ENCODE data around the gene GPR17. TPM values are rescaled to one million over a fixed set of nuclear protein-coding genes. Genes with fewer than 3 reads are reported as not detected.

The GPR17 gene
- total RNA-seq, 1 donor from 2014 or later, result not detected

DNA sequence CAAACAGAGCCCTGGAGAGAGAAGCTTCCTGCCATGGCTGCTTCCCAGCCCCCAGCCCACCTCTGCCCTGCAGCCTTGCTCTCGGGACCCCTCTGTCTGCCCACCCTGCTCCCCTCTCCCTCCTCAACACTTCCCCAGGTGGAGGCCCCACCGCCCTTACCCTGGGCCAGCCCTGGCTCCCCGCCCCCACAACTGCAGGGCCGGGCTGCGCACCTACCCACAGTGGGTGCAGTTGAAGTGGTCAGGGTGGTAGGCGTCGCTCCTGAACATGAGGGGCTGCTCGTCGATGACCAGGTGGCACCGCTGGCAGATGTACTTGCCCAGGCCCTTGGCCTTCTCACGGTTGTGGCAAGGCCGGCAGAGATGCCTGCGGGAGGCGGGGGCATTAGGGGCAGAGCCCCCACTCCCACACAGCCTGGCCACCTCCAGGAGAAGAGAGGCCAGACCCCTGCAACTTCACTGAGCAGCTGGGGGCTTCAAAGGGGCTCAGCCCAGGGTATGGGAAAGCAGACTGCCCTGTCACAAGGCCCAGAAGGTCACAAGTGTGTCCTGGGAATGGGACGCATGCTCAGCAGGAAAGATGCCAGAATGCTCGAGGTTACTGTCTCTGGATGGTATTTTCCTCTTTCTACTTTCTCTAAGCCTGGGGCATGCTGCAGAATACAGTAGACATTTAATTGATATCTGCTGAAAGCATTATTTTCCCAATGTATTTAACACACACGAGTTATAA is 3.1 kb upstream of the GPR17 start:
- Mint-ChIP-seq H3K27ac (ENCODE audit: unreplicated experiment) (peak overlapping the region; percentile 50), H3K9me3 (ENCODE audit: unreplicated experiment) (no peaks in the 10 kb centered on the region), H3K27me3 (ENCODE audit: unreplicated experiment) (no peaks in the 10 kb centered on the region), H3K4me1 (ENCODE audit: unreplicated experiment) (peaks cover 36% of the 10 kb centered on the region), H3K4me3 (ENCODE audit: unreplicated experiment) (no peak overlapping the region), H3K36me3 (ENCODE audit: unreplicated experiment) (no peaks in the 10 kb centered on the region)
- TF ChIP-seq, protein P1, sequence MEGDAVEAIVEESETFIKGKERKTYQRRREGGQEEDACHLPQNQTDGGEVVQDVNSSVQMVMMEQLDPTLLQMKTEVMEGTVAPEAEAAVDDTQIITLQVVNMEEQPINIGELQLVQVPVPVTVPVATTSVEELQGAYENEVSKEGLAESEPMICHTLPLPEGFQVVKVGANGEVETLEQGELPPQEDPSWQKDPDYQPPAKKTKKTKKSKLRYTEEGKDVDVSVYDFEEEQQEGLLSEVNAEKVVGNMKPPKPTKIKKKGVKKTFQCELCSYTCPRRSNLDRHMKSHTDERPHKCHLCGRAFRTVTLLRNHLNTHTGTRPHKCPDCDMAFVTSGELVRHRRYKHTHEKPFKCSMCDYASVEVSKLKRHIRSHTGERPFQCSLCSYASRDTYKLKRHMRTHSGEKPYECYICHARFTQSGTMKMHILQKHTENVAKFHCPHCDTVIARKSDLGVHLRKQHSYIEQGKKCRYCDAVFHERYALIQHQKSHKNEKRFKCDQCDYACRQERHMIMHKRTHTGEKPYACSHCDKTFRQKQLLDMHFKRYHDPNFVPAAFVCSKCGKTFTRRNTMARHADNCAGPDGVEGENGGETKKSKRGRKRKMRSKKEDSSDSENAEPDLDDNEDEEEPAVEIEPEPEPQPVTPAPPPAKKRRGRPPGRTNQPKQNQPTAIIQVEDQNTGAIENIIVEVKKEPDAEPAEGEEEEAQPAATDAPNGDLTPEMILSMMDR (IDR thresholded peaks at IDR 0.05), result no peak
- no peak for DNase-seq (ENCODE audit: extremely low spot score, unreplicated experiment)

DNA sequence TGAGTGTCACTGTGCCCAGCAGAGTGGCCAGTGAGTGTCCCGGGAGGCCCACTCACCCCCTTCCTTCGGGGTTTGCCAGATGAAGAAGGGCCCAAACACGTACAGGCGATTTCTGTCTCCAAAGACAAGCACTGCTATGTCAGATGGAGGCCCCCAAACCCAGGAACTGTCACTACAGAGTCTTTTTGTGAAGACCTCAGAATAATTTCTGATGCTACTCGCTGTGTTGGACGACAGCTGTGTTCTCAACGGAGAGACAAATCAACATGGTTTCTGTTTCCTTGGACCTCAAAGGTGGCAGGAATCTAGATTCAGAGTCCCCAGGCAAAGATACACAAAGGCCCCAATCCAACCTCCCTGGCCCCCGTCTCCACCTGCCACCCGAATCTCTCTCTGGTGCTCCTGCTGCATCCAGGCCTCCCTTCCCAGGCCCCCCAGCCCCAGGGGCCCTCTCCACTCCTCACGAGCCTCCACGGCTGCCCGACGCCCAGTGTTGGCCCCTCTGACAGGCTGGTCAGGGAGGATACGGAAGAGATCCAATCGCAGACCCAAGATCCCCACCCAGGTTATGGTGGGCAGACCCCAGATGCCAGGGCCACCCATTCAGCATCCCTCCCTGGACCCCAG is 2.4 kb upstream of the GPR17 start:
- Mint-ChIP-seq H3K27me3 (ENCODE audit: unreplicated experiment) (no peaks in the 10 kb centered on the region), H3K4me3 (ENCODE audit: unreplicated experiment) (no peak overlapping the region), H3K27ac (ENCODE audit: unreplicated experiment) (peak overlapping the region; percentile 50), H3K4me1 (ENCODE audit: unreplicated experiment) (peaks cover 37% of the 10 kb centered on the region), H3K36me3 (ENCODE audit: unreplicated experiment) (no peaks in the 10 kb centered on the region), H3K9me3 (ENCODE audit: unreplicated experiment) (no peaks in the 10 kb centered on the region)
- TF ChIP-seq, protein P1 (IDR thresholded peaks at IDR 0.05), result no peak
- no peak for DNase-seq (ENCODE audit: extremely low spot score, unreplicated experiment)

DNA sequence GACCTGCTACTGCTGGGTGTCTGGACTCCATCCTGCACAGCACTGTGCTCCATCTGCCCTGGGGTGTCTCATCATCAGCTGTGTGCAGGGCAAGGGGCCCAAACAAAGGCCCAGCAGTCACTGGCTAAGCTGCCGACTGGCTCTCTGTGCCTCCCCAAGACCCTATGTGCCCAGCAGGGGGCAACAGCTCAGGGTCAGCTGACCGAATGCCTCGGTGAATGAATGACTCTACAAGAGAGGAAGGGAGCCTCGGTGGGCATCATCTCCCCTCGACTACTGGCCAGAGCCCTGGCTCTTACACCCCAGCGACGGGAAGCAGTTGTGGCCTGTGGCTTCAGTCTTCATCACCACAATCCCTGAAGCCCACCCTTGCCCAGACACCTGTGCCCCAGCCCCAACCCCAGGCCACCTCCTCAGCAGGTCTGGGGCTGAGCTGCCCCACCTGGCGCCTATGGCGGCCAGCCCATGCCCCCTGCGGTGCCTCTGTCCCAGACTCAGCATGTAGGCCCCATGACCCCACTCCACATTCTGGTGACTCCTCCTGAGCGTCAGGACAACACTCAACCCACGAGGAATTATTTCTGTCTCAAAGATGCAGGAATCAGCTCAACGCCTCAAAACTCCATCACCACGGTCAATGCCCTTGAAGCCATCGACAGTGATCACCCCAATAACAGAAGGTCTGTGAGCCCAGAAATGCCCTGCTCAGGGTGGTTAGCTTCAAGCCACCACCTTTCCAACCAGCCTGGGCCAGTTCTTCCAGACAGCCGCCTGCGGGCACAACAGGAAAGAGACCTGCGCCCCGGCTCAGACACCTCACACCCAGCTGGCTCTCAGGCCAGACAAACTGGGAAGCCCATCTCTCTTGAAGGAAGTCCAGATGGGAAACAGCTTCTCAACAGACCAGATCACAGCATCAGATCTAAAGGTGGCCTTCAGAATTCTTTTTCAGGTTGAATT is 1.6 kb upstream of the GPR17 start:
- no peak overlapping the region for H3K27ac Mint-ChIP-seq (ENCODE audit: unreplicated experiment)
- H3K36me3 Mint-ChIP-seq (ENCODE audit: unreplicated experiment), result no peaks in the 10 kb centered on the region

DNA sequence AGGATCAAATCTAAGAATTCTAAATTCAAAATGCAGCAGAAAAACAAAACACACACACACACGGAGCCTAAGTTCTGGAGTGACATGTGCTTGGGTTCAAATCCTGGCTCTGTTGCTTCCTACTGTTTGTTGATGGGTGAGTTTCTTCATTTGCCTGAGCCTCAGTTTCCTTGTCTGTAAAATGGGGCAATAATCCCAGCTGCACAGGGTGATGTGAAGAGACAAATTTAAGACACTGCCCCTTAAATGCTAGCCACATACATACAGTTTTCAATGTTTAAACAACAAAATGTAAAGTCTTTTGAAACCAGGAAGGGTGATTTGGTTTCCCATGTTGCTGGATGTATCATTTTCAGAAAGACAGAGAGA is 943 bp upstream of the GPR17 start:
- Mint-ChIP-seq H3K4me1 (ENCODE audit: unreplicated experiment) (peaks cover 43% of the 10 kb centered on the region), H3K9me3 (ENCODE audit: unreplicated experiment) (no peaks in the 10 kb centered on the region), H3K36me3 (ENCODE audit: unreplicated experiment) (no peaks in the 10 kb centered on the region), H3K27ac (ENCODE audit: unreplicated experiment) (no peak overlapping the region), H3K4me3 (ENCODE audit: unreplicated experiment) (no peak overlapping the region), H3K27me3 (ENCODE audit: unreplicated experiment) (no peaks in the 10 kb centered on the region)
- no peak for DNase-seq (ENCODE audit: extremely low spot score, unreplicated experiment)
- TF ChIP-seq, protein P1 (IDR thresholded peaks at IDR 0.05), result no peak

More for the DNA sequence above, 1.6 kb upstream of the GPR17 start:
- Mint-ChIP-seq H3K27me3 (ENCODE audit: unreplicated experiment) (no peaks in the 10 kb centered on the region), H3K4me3 (ENCODE audit: unreplicated experiment) (no peak overlapping the region), H3K4me1 (ENCODE audit: unreplicated experiment) (peaks cover 37% of the 10 kb centered on the region), H3K9me3 (ENCODE audit: unreplicated experiment) (no peaks in the 10 kb centered on the region)
- no peak for DNase-seq (ENCODE audit: extremely low spot score, unreplicated experiment)
- TF ChIP-seq, protein P1 (IDR thresholded peaks at IDR 0.05), result no peak

Measured in osteocyte (in vitro differentiated cells).